Panc1 (cell line): Measurements from ENCODE around the gene EZH2.

Source experiments
- POLR2AphosphoS5 ChIP-seq: IDR thresholded peaks from 2 replicates; pipeline ENCODE4 v1.6.1; 2012; ENCODE audit warnings: mild to moderate bottlenecking, low read depth, low read length, moderate library complexity
- REST ChIP-seq, 2 experiments: IDR thresholded peaks; 2 replicates each; pipeline ENCODE4 v1.6.1; 2011 to 2012; ENCODE audit warnings: low read depth in 2 of 2, control low read depth in 1 of 2, low read length in 1 of 2, mild to moderate bottlenecking in 1 of 2, moderate library complexity in 1 of 2; ENCODE audit not compliant: insufficient read depth in 1 of 2
- SIN3A ChIP-seq: IDR thresholded peaks from 2 replicates; pipeline ENCODE4 v1.6.1; 2012; ENCODE audit warnings: low read depth, mild to moderate bottlenecking, low read length, moderate library complexity, borderline replicate concordance; ENCODE audit not compliant: insufficient read depth
- TCF7L2 ChIP-seq: IDR thresholded peaks from 2 replicates; pipeline ENCODE4 v1.6.1; 2011; ENCODE audit warnings: mild to moderate bottlenecking, low read depth, low read length, inconsistent platforms
- TF ChIP-seq, protein P1 (sequence below): fragments of 450-650 bp; IDR thresholded peaks from 2 replicates; pipeline ENCODE4 v1.5.1; 2017; ENCODE audit warnings: mild to moderate bottlenecking

- TF ChIP-seq TCF7L2 (no peak), POLR2AphosphoS5 (no peak), REST (IDR thresholded peaks at IDR 0.05; ENCODE audit: insufficient read depth in 1 of 2, low read depth in 2 of 2, low read length in 1 of 2) (no peak), SIN3A (no peak)
- TF ChIP-seq, protein P1, sequence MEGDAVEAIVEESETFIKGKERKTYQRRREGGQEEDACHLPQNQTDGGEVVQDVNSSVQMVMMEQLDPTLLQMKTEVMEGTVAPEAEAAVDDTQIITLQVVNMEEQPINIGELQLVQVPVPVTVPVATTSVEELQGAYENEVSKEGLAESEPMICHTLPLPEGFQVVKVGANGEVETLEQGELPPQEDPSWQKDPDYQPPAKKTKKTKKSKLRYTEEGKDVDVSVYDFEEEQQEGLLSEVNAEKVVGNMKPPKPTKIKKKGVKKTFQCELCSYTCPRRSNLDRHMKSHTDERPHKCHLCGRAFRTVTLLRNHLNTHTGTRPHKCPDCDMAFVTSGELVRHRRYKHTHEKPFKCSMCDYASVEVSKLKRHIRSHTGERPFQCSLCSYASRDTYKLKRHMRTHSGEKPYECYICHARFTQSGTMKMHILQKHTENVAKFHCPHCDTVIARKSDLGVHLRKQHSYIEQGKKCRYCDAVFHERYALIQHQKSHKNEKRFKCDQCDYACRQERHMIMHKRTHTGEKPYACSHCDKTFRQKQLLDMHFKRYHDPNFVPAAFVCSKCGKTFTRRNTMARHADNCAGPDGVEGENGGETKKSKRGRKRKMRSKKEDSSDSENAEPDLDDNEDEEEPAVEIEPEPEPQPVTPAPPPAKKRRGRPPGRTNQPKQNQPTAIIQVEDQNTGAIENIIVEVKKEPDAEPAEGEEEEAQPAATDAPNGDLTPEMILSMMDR = no peak
Observed at GRCh38 chr7:148825338-148825737, 58.8 kb downstream of the EZH2 start.
